ENCODE results near the gene CBX4. TPM values are rescaled to one million over a fixed set of nuclear protein-coding genes. Genes with fewer than 3 reads are reported as not detected.
A peak's percentile ranks its signal among the peaks of the same experiment; 100 is the strongest.

CBX4 gene
- total and polyA plus RNA-seq, 10 donors: 12.3 to 48.0 (median 25.4) TPM

DNA sequence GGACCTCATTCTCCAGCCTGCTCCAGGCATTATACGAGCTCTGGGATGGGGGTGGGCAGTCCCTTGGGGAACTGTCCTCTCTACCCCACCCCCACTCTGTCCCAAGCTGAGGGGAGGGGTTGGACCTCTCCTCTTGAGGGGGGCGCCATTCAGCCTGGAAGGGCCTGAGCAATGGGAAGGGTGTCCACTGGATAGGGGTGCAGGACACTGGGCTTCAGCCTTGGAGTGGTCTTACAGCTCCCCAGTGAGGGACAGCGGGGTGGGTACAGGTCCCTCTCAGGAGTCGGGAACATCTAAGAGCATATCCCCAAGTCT, 32.8 kb downstream of the CBX4 start:
- no peak for DNase-seq
- WGBS, 5 donors: 15 to 34% (median 19%) methylated on average over 2 to 4 of the region's 4 CpGs
- TF ChIP-seq, protein P1, sequence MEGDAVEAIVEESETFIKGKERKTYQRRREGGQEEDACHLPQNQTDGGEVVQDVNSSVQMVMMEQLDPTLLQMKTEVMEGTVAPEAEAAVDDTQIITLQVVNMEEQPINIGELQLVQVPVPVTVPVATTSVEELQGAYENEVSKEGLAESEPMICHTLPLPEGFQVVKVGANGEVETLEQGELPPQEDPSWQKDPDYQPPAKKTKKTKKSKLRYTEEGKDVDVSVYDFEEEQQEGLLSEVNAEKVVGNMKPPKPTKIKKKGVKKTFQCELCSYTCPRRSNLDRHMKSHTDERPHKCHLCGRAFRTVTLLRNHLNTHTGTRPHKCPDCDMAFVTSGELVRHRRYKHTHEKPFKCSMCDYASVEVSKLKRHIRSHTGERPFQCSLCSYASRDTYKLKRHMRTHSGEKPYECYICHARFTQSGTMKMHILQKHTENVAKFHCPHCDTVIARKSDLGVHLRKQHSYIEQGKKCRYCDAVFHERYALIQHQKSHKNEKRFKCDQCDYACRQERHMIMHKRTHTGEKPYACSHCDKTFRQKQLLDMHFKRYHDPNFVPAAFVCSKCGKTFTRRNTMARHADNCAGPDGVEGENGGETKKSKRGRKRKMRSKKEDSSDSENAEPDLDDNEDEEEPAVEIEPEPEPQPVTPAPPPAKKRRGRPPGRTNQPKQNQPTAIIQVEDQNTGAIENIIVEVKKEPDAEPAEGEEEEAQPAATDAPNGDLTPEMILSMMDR (IDR thresholded peaks at IDR 0.05 in 8 of 11, conservative IDR thresholded peaks at IDR 0.05 in 3 of 11): no peak
- no peak for TF ChIP-seq POLR2AphosphoS5 (IDR thresholded peaks at IDR 0.05)
- Histone ChIP-seq H3K27me3 (replicated peaks in 1 of 7) (peaks cover 36 to 100% (median 98%) of the 10 kb centered on the region in 7 donors), H3K4me3 (no peak overlapping the region), H3K4me1 (peaks cover 12 to 65% (median 48%) of the 10 kb centered on the region in 6 donors), H3K27ac (no peak overlapping the region), H3K36me3 (no peaks in the 10 kb centered on the region), H3K9me3 (peaks cover 0 to 21% (median 0%) of the 10 kb centered on the region in 8 donors)
- intact Hi-C loops (cut with DNase I; ENCODE audit: low total_unique reads): no loop called here

DNA sequence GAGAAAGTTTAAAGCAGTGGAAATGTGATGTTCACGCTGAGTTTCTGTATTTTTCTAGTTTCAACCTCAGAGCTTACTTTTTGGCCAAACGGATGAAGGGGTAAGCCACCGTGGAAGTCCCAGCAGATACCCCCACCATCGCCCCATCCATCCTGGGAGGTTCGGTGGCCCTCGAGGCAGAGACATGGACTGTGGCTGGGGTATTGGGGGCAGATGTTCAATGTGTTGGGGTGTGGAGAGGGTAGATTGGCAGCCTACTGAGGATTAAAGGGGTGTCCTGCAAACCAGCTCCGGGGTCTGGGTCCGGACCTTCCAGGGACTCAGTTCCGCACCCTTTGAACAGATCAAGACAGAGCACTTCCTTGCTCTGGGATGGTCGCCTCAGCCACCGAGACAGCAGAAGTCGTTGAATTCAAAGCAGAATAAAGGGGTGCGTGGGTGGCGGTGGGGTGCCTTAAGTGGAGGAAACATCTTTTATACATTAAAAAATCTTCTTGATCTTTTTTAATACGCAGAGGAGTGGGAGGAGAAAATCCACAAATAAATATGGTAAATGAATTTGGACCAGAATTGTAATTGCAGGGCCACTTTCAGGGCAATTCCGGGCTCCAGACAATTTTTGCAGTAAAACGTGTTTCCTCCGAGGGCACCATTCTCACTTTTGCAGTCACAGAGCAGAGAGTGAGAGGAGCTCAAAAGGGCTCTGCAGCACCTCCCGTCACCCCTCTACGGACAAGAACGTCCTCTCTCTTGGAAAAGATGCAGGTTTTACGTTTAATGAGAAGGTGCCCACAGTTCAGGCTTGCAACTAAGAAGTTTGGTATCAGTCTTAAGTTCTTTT, 34.2 kb downstream of the CBX4 start:
- Histone ChIP-seq H3K9me3 (peaks cover 0 to 27% (median 0%) of the 10 kb centered on the region in 8 donors), H3K27me3 (replicated peaks in 1 of 7) (peaks cover 40 to 100% (median 98%) of the 10 kb centered on the region in 7 donors), H3K27ac (no peak overlapping the region), H3K4me3 (peak overlapping the region in 1 of 8 donors; percentile 61), H3K4me1 (peaks cover 13 to 65% (median 50%) of the 10 kb centered on the region in 6 donors), H3K36me3 (no peaks in the 10 kb centered on the region)
- intact Hi-C loops (cut with DNase I; ENCODE audit: low total_unique reads): loop anchor here (5.0 kb wide), 1 partner anchor 37 kb away; no protein-coding TSS in a partner anchor
- TF ChIP-seq, protein P1 (IDR thresholded peaks at IDR 0.05 in 8 of 11, conservative IDR thresholded peaks at IDR 0.05 in 3 of 11): no peak
- TF ChIP-seq POLR2AphosphoS5 (IDR thresholded peaks at IDR 0.05): no peak
- TF ChIP-seq POLR2A (IDR thresholded peaks at IDR 0.05): no peak
- 8 to 15% (median 10%) methylated on average over 22 of the region's 22 CpGs for WGBS, 5 donors
- DNase-seq: no peak

DNA sequence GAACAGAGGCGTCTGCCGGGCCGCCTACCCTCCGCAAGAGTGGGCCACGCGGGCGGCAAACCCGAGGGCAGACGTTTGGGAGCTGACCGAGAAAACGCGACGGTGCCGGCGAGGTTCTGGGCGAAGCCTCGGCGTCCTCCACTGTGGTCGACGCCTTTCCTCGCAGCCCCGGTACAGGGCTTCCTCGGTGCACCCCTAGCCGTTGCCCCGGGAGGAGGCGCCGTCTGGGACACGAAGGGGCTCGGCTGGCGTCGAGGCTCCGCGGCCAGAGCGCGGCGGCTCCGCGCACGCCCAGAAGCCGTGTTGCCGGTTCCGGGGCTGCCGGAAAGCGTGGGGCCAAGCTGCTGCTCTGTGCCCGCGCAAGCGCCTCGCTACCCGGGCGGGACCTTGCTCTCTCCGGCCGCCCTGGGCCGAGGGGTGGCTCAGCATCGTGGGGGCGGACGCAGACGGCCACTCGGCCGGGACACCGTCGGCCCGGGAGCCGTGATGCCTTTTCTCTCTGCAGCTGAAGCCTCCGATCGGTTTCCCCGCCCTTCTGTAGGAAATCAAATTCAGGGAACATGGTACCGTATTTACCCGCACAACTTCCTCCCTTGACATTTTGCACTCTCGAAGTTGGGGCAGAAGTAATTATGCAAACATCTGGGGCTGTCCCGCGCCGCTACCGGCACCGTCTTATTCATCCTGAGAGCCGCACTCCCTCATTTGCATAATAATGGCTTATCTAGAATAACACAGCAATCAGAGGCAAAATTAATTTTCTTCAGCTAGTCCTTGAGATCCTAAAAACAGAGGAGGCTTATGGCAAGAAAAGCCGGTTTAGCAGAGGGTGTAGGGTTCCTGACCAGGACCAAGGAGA, 35.0 kb downstream of the CBX4 start:
- no peaks in the 10 kb centered on the region for H3K36me3 ChIP-seq
- peaks cover 43 to 100% (median 99%) of the 10 kb centered on the region in 7 donors for H3K27me3 ChIP-seq (replicated peaks in 1 of 7)
- peak overlapping the region in 3 of 8 donors; percentile 21 to 35 (median 35) for H3K27ac ChIP-seq
- peaks cover 15 to 66% (median 56%) of the 10 kb centered on the region in 6 donors for H3K4me1 ChIP-seq
- WGBS, 5 donors: 1 to 4% (median 2%) methylated on average over 52 to 76 of the region's 76 CpGs
- intact Hi-C loops (cut with DNase I; ENCODE audit: low total_unique reads): loop anchor here (5.0 kb wide), 1 partner anchor 38 kb away; no protein-coding TSS in a partner anchor
- peak overlapping the region in 6 of 8 donors; percentile 17 to 61 (median 23) for H3K4me3 ChIP-seq
- DNase-seq: no peak
- peaks cover 0 to 27% (median 0%) of the 10 kb centered on the region in 8 donors for H3K9me3 ChIP-seq
- TF ChIP-seq POLR2AphosphoS5 (IDR thresholded peaks at IDR 0.05) (peak in 2 of 3 donors; percentile 24 to 60), POLR2A (IDR thresholded peaks at IDR 0.05) (no peak)

DNA sequence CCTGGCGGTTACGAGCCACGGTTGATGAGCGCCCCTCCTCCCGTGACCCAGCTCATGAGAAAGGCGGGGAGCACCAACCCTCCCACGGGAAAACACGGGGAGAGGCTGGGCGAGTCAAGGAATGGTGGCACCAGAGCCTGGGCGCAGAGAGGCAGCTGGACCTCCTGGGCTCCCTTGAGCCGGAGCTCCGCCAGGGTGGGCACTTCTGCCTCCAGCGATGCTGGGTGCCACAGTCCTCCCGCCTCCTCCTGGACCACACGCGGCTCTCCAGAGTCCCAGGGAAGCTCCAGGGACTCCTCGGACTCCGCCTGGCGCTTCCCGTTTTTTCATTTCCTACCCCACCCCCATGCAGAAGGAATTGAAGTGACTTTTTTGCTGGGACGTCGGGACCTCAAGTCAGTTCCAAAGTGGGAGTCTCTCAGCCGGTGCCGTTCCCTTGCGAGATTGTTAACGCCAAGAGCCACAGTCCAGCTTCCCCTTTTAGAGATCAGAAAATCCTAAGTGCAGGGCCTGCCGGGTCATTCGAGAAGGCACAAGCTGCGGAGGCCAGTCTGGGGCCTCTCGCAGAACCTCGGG, 35.7 kb downstream of the CBX4 start:
- intact Hi-C loops (cut with DNase I; ENCODE audit: low total_unique reads): loop anchor here (5.0 kb wide), 1 partner anchor 39 kb away; no protein-coding TSS in a partner anchor
- 7 to 10% (median 9%) methylated on average over 21 to 31 of the region's 31 CpGs for WGBS, 5 donors
- no peak overlapping the region for H3K27ac ChIP-seq
- peaks cover 0 to 30% (median 0%) of the 10 kb centered on the region in 8 donors for H3K9me3 ChIP-seq
- no peak for DNase-seq
- TF ChIP-seq POLR2A (IDR thresholded peaks at IDR 0.05): no peak
- TF ChIP-seq, protein P1 (IDR thresholded peaks at IDR 0.05 in 8 of 11, conservative IDR thresholded peaks at IDR 0.05 in 3 of 11): no peak
- no peak for TF ChIP-seq POLR2AphosphoS5 (IDR thresholded peaks at IDR 0.05)
- no peaks in the 10 kb centered on the region for H3K36me3 ChIP-seq
- peaks cover 51 to 100% (median 99%) of the 10 kb centered on the region in 7 donors for H3K27me3 ChIP-seq (replicated peaks in 1 of 7)
- H3K4me1 ChIP-seq: peaks cover 22 to 69% (median 63%) of the 10 kb centered on the region in 6 donors
- peak overlapping the region in 1 of 8 donors; percentile 61 for H3K4me3 ChIP-seq
